Measurements from ENCODE around the gene FADS1.

FADS1 gene

GRCh38 chr11:61771985-61772455 lies 44.8 kb downstream of the FADS1 start:
- TF ChIP-seq YY1 (IDR thresholded peaks at IDR 0.05; ENCODE audit: insufficient read depth, insufficient read length) (no peak), SUZ12 (IDR thresholded peaks at IDR 0.05; ENCODE audit: extremely low read depth, insufficient read depth, insufficient read length) (no peak), ZNF274 (IDR thresholded peaks at IDR 0.05; ENCODE audit: low read depth, low read length) (no peak)
- H3K9ac ChIP-seq (ENCODE audit: insufficient read length, low read depth): peak overlapping the region; percentile 12
- no peaks in the 10 kb centered on the region for H3K27me3 ChIP-seq (ENCODE audit: insufficient read depth, insufficient read length)
- peaks cover 51% of the 10 kb centered on the region for H3K36me3 ChIP-seq (ENCODE audit: insufficient read depth, insufficient read length, low read length)
- peaks cover 56% of the 10 kb centered on the region for H3K4me1 ChIP-seq (ENCODE audit: insufficient read depth, insufficient read length)
- DNase-seq (ENCODE audit: low read depth, low spot score): no peak
- no peaks in the 10 kb centered on the region for H3K9me3 ChIP-seq (ENCODE audit: insufficient read depth, low read length)
- no peak overlapping the region for H3K4me3 ChIP-seq (ENCODE audit: insufficient read length, low read depth)

GRCh38 chr11:61771195-61771894 lies 45.5 kb downstream of the FADS1 start:
- no peak for DNase-seq (ENCODE audit: low read depth, low spot score)
- H3K9ac ChIP-seq (ENCODE audit: insufficient read length, low read depth): peak overlapping the region; percentile 12
- H3K36me3 ChIP-seq (ENCODE audit: insufficient read depth, insufficient read length, low read length): peaks cover 52% of the 10 kb centered on the region
- no peaks in the 10 kb centered on the region for H3K27me3 ChIP-seq (ENCODE audit: insufficient read depth, insufficient read length)
- no peak overlapping the region for H3K4me3 ChIP-seq (ENCODE audit: insufficient read length, low read depth)
- no peaks in the 10 kb centered on the region for H3K9me3 ChIP-seq (ENCODE audit: insufficient read depth, low read length)
- peaks cover 53% of the 10 kb centered on the region for H3K4me1 ChIP-seq (ENCODE audit: insufficient read depth, insufficient read length)
- TF ChIP-seq ZNF274 (IDR thresholded peaks at IDR 0.05; ENCODE audit: low read depth, low read length) (no peak), YY1 (IDR thresholded peaks at IDR 0.05; ENCODE audit: insufficient read depth, insufficient read length) (no peak), SUZ12 (IDR thresholded peaks at IDR 0.05; ENCODE audit: extremely low read depth, insufficient read depth, insufficient read length) (no peak)

- H3K9ac ChIP-seq (ENCODE audit: insufficient read length, low read depth): peak overlapping the region; percentile 44
- peaks cover 49% of the 10 kb centered on the region for H3K36me3 ChIP-seq (ENCODE audit: insufficient read depth, insufficient read length, low read length)
- no peaks in the 10 kb centered on the region for H3K9me3 ChIP-seq (ENCODE audit: insufficient read depth, low read length)
- no peak overlapping the region for H3K4me3 ChIP-seq (ENCODE audit: insufficient read length, low read depth)
- DNase-seq (ENCODE audit: low read depth, low spot score): no peak
- no peaks in the 10 kb centered on the region for H3K27me3 ChIP-seq (ENCODE audit: insufficient read depth, insufficient read length)
- peaks cover 57% of the 10 kb centered on the region for H3K4me1 ChIP-seq (ENCODE audit: insufficient read depth, insufficient read length)
- TF ChIP-seq YY1 (IDR thresholded peaks at IDR 0.05; ENCODE audit: insufficient read depth, insufficient read length) (no peak), ZNF274 (IDR thresholded peaks at IDR 0.05; ENCODE audit: low read depth, low read length) (no peak)
Measured at GRCh38 chr11:61769946-61770683, 46.7 kb downstream of the FADS1 start.

- peak overlapping the region; percentile 42 for H3K9ac ChIP-seq (ENCODE audit: insufficient read length, low read depth)
- TF ChIP-seq ZNF274 (IDR thresholded peaks at IDR 0.05; ENCODE audit: low read depth, low read length): no peak
- no peak for TF ChIP-seq SUZ12 (IDR thresholded peaks at IDR 0.05; ENCODE audit: extremely low read depth, insufficient read depth, insufficient read length)
- TF ChIP-seq YY1 (IDR thresholded peaks at IDR 0.05; ENCODE audit: insufficient read depth, insufficient read length): no peak
- no peak overlapping the region for H3K4me3 ChIP-seq (ENCODE audit: insufficient read length, low read depth)
- peaks cover 65% of the 10 kb centered on the region for H3K4me1 ChIP-seq (ENCODE audit: insufficient read depth, insufficient read length)
- no peak for DNase-seq (ENCODE audit: low read depth, low spot score)
- peaks cover 44% of the 10 kb centered on the region for H3K36me3 ChIP-seq (ENCODE audit: insufficient read depth, insufficient read length, low read length)
- no peaks in the 10 kb centered on the region for H3K9me3 ChIP-seq (ENCODE audit: insufficient read depth, low read length)
- H3K27me3 ChIP-seq (ENCODE audit: insufficient read depth, insufficient read length): no peaks in the 10 kb centered on the region
Measured at GRCh38 chr11:61769169-61769920, 47.5 kb downstream of the FADS1 start.

- no peak for TF ChIP-seq SUZ12 (IDR thresholded peaks at IDR 0.05; ENCODE audit: extremely low read depth, insufficient read depth, insufficient read length)
- TF ChIP-seq ZNF274 (IDR thresholded peaks at IDR 0.05; ENCODE audit: low read depth, low read length): no peak
- no peak for TF ChIP-seq YY1 (IDR thresholded peaks at IDR 0.05; ENCODE audit: insufficient read depth, insufficient read length)
- DNase-seq (ENCODE audit: low read depth, low spot score): no peak
- Histone ChIP-seq H3K27me3 (ENCODE audit: insufficient read depth, insufficient read length) (no peaks in the 10 kb centered on the region), H3K36me3 (ENCODE audit: insufficient read depth, insufficient read length, low read length) (peaks cover 38% of the 10 kb centered on the region), H3K9me3 (ENCODE audit: insufficient read depth, low read length) (no peaks in the 10 kb centered on the region), H3K4me1 (ENCODE audit: insufficient read depth, insufficient read length) (peaks cover 65% of the 10 kb centered on the region), H3K4me3 (ENCODE audit: insufficient read length, low read depth) (no peak overlapping the region), H3K9ac (ENCODE audit: insufficient read length, low read depth) (no peak overlapping the region)
Measured at GRCh38 chr11:61768376-61769076, 48.3 kb downstream of the FADS1 start.

- Histone ChIP-seq H3K9ac (ENCODE audit: insufficient read length, low read depth) (peak overlapping the region; percentile 6), H3K4me1 (ENCODE audit: insufficient read depth, insufficient read length) (peaks cover 67% of the 10 kb centered on the region), H3K36me3 (ENCODE audit: insufficient read depth, insufficient read length, low read length) (peaks cover 24% of the 10 kb centered on the region), H3K4me3 (ENCODE audit: insufficient read length, low read depth) (no peak overlapping the region), H3K9me3 (ENCODE audit: insufficient read depth, low read length) (no peaks in the 10 kb centered on the region), H3K27me3 (ENCODE audit: insufficient read depth, insufficient read length) (no peaks in the 10 kb centered on the region)
- no peak for TF ChIP-seq SUZ12 (IDR thresholded peaks at IDR 0.05; ENCODE audit: extremely low read depth, insufficient read depth, insufficient read length)
- TF ChIP-seq ZNF274 (IDR thresholded peaks at IDR 0.05; ENCODE audit: low read depth, low read length): no peak
- no peak for DNase-seq (ENCODE audit: low read depth, low spot score)
Measured at GRCh38 chr11:61766353-61766841, 50.4 kb downstream of the FADS1 start.
